ENCODE data around the gene FKRP.
"Not testable (repeated sequence)": the region's sequence is repeated elsewhere in the genome, so short reads cannot be mapped to it uniquely, and the experiment has no call there.

- not testable (repeated sequence) for TF ChIP-seq CTCF (IDR thresholded peaks at IDR 0.05; ENCODE audit: low read depth, low read length, poor library complexity, severe bottlenecking); EZH2phosphoT487 (IDR thresholded peaks at IDR 0.05; ENCODE audit: borderline replicate concordance, low read length)
Observed at GRCh38 chr19:46777956-46778645, 32.2 kb downstream of the FKRP start.
